ENCODE results near the gene ADORA1. TPM values are rescaled to one million over a fixed set of nuclear protein-coding genes. Genes with fewer than 3 reads are reported as not detected.

Gene ADORA1
- total and polyA plus RNA-seq, 4 donors, result 0.33 to 1.1 (median 0.37) TPM

DNA sequence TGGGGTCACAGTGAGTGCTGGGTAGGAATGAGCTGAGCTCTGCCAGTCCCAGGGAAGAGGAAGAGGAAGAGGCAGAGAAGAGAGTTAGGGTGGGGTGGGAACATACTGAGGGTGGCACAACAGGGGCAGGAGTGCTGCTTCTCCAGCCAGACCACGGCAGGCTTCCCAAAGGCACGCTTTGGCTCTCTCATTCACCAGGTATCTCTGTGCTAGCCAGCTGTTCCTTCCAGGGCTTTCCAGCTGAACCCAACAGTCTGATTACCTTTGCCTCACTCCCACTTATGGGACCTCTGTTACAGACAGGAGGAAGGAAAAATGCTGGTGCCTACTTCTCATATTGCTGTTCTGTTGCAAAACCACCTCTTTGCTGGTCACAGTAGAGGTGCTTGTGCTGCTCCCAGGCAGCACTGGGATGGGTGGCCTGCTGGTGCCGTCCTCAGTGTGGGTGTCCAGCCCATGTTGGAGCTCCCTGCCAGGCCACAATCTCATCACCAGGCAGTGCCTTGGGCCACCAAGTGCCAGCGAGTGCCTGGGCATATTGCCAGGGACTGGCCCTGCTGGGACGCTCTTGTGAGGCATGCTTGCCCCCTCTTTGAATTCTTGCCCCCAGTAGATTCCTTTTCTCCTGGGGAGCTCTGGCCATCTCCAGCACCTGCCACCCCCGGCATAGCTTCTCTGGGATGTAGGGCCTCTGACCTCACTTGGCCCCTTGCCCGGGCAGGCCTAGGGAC lies 2.1 kb downstream of the ADORA1 start (continued):
- TF ChIP-seq, protein P1, sequence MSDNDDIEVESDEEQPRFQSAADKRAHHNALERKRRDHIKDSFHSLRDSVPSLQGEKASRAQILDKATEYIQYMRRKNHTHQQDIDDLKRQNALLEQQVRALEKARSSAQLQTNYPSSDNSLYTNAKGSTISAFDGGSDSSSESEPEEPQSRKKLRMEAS (IDR thresholded peaks at IDR 0.05), result no peak
- TF ChIP-seq, protein P2, sequence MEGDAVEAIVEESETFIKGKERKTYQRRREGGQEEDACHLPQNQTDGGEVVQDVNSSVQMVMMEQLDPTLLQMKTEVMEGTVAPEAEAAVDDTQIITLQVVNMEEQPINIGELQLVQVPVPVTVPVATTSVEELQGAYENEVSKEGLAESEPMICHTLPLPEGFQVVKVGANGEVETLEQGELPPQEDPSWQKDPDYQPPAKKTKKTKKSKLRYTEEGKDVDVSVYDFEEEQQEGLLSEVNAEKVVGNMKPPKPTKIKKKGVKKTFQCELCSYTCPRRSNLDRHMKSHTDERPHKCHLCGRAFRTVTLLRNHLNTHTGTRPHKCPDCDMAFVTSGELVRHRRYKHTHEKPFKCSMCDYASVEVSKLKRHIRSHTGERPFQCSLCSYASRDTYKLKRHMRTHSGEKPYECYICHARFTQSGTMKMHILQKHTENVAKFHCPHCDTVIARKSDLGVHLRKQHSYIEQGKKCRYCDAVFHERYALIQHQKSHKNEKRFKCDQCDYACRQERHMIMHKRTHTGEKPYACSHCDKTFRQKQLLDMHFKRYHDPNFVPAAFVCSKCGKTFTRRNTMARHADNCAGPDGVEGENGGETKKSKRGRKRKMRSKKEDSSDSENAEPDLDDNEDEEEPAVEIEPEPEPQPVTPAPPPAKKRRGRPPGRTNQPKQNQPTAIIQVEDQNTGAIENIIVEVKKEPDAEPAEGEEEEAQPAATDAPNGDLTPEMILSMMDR (IDR thresholded peaks at IDR 0.05; ENCODE audit: low read depth, low read length, missing input control), result no peak
- TF ChIP-seq YY1 (IDR thresholded peaks at IDR 0.05) (no peak), SP1 (IDR thresholded peaks at IDR 0.05) (no peak), FOXA1 (IDR thresholded peaks at IDR 0.05) (no peak)

DNA sequence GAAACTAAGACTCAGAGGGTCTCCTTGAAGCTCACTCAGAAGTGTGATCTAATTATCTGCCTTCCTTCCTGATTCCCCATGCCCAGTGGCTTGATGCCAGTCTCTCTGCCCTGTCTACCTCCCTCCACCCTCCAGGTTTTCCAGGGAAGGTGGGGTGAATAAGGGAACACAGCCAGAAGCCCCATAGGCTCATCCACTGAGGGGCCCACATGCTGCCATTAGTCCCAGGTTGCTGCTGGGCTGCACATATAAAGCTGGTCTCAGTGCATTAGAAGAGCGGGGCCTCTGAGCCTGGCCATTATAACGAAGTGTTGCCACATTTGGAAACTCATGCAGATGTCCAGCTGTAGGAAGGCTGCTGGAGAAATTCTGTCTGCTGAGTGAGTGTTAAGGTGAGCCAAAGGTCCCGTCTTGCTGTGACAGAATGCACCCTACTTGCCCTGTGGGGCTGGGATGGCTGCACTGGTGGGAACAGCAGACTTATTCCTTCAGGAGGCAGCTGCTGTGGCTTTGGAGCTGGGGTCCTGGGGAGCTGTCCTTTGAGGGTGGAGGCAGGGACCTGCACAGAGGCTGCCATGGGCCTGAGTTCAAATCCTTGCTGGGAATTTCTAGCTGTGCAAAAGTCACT lies 2.9 kb downstream of the ADORA1 start:
- WGBS, result 90% methylated on average over 3 of the region's 3 CpGs
- TF ChIP-seq HNF4A (conservative IDR thresholded peaks at IDR 0.05) (no peak), FOXA1 (IDR thresholded peaks at IDR 0.05) (no peak), RXRA (IDR thresholded peaks at IDR 0.05) (no peak), EGR1 (IDR thresholded peaks at IDR 0.05; ENCODE audit: low read depth in 2 of 2) (no peak)

GRCh38 chr1:203131548-203132200 lies 4.1 kb downstream of the ADORA1 start:
- no peaks in the 10 kb centered on the region for H3K9me3 ChIP-seq (ENCODE audit: control insufficient read depth in 4 of 4, low read length in 3 of 4)
- H3K36me3 ChIP-seq (ENCODE audit: control insufficient read depth in 4 of 4, insufficient read depth in 3 of 4, low read depth in 1 of 4, low read length in 3 of 4), result no peaks in the 10 kb centered on the region
- H3K4me1 ChIP-seq (ENCODE audit: control insufficient read depth in 4 of 4, insufficient read depth in 4 of 4, low read length in 3 of 4), result peaks cover 5 to 20% (median 9%) of the 10 kb centered on the region in 4 donors
- no peak overlapping the region for H3K4me3 ChIP-seq (ENCODE audit: low read depth in 1 of 3, low read length in 3 of 3)
- no peak overlapping the region for H3K27ac ChIP-seq (ENCODE audit: low read depth in 1 of 2, low read length in 2 of 2)
- WGBS, result 91% methylated on average over 9 of the region's 9 CpGs
- DNase-seq (ENCODE audit: low spot score), result no peak
- H3K27me3 ChIP-seq (ENCODE audit: control insufficient read depth in 4 of 4, insufficient read depth in 4 of 4, low read length in 3 of 4), result no peaks in the 10 kb centered on the region
- TF ChIP-seq, protein P1 (IDR thresholded peaks at IDR 0.05), result no peak
- no peak for TF ChIP-seq ATF3 (IDR thresholded peaks at IDR 0.05)
- no peak for TF ChIP-seq RAD21 (IDR thresholded peaks at IDR 0.05)
- TF ChIP-seq, protein P2 (IDR thresholded peaks at IDR 0.05; ENCODE audit: low read depth, low read length, missing input control), result no peak
- TF ChIP-seq NR2F2 (IDR thresholded peaks at IDR 0.05), result no peak
- TF ChIP-seq ZBTB33 (IDR thresholded peaks at IDR 0.05), result no peak
- no peak for TF ChIP-seq SP1 (IDR thresholded peaks at IDR 0.05)
- TF ChIP-seq, protein P3, sequence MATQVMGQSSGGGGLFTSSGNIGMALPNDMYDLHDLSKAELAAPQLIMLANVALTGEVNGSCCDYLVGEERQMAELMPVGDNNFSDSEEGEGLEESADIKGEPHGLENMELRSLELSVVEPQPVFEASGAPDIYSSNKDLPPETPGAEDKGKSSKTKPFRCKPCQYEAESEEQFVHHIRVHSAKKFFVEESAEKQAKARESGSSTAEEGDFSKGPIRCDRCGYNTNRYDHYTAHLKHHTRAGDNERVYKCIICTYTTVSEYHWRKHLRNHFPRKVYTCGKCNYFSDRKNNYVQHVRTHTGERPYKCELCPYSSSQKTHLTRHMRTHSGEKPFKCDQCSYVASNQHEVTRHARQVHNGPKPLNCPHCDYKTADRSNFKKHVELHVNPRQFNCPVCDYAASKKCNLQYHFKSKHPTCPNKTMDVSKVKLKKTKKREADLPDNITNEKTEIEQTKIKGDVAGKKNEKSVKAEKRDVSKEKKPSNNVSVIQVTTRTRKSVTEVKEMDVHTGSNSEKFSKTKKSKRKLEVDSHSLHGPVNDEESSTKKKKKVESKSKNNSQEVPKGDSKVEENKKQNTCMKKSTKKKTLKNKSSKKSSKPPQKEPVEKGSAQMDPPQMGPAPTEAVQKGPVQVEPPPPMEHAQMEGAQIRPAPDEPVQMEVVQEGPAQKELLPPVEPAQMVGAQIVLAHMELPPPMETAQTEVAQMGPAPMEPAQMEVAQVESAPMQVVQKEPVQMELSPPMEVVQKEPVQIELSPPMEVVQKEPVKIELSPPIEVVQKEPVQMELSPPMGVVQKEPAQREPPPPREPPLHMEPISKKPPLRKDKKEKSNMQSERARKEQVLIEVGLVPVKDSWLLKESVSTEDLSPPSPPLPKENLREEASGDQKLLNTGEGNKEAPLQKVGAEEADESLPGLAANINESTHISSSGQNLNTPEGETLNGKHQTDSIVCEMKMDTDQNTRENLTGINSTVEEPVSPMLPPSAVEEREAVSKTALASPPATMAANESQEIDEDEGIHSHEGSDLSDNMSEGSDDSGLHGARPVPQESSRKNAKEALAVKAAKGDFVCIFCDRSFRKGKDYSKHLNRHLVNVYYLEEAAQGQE (IDR thresholded peaks at IDR 0.05), result no peak
- no peak for TF ChIP-seq RXRA (IDR thresholded peaks at IDR 0.05)
- TF ChIP-seq HNF4G (IDR thresholded peaks at IDR 0.05), result no peak
- TF ChIP-seq TAF1 (conservative IDR thresholded peaks at IDR 0.05), result no peak
- no peak for TF ChIP-seq YY1 (IDR thresholded peaks at IDR 0.05)
- no peak for TF ChIP-seq FOXA1 (IDR thresholded peaks at IDR 0.05)
- no peak for TF ChIP-seq HNF4A (conservative IDR thresholded peaks at IDR 0.05)
- no peak overlapping the region for H3K9ac ChIP-seq (ENCODE audit: low read depth in 1 of 2, low read length in 2 of 2)

More for the DNA sequence above, 2.9 kb downstream of the ADORA1 start:
- DNase-seq (ENCODE audit: low spot score), result no peak
- no peak overlapping the region for H3K27ac ChIP-seq (ENCODE audit: low read depth in 1 of 2, low read length in 2 of 2)
- no peak overlapping the region for H3K4me3 ChIP-seq (ENCODE audit: low read depth in 1 of 3, low read length in 3 of 3)
- H3K4me1 ChIP-seq (ENCODE audit: control insufficient read depth in 4 of 4, insufficient read depth in 4 of 4, low read length in 3 of 4), result peaks cover 5 to 28% (median 9%) of the 10 kb centered on the region in 4 donors
- H3K27me3 ChIP-seq (ENCODE audit: control insufficient read depth in 4 of 4, insufficient read depth in 4 of 4, low read length in 3 of 4), result no peaks in the 10 kb centered on the region
- H3K9ac ChIP-seq (ENCODE audit: low read depth in 1 of 2, low read length in 2 of 2), result no peak overlapping the region
- H3K36me3 ChIP-seq (ENCODE audit: control insufficient read depth in 4 of 4, insufficient read depth in 3 of 4, low read depth in 1 of 4, low read length in 3 of 4), result no peaks in the 10 kb centered on the region
- no peaks in the 10 kb centered on the region for H3K9me3 ChIP-seq (ENCODE audit: control insufficient read depth in 4 of 4, low read length in 3 of 4)
